NCI-H524 treated with DMSO at 0.1 percent for 48 hours (cell line): Measurements from ENCODE around the gene RPL36.
A peak's percentile ranks its signal among the peaks of the same experiment; 100 is the strongest.
"Not testable (repeated sequence)": the region's sequence is repeated elsewhere in the genome, so short reads cannot be mapped to it uniquely, and the experiment has no call there.

Experiments
- DNase-seq: peaks from one replicate; lab custom pipeline; 2025; lab: John Stamatoyannopoulos, UW

Gene RPL36

GRCh38 chr19:5706876-5707573 lies 16.9 kb downstream of the RPL36 start:
- no peak for DNase-seq

- DNase-seq, result no peak
Observed at GRCh38 chr19:5707576-5708575, 17.8 kb downstream of the RPL36 start.

GRCh38 chr19:5711025-5711424 lies 20.9 kb downstream of the RPL36 start:
- no peak for DNase-seq

GRCh38 chr19:5711713-5712161 lies 21.6 kb downstream of the RPL36 start:
- no peak for DNase-seq

- no peak for DNase-seq
Observed at GRCh38 chr19:5713228-5713627, 23.1 kb downstream of the RPL36 start.

- no peak for DNase-seq
Observed at GRCh38 chr19:5714816-5715215, 24.7 kb downstream of the RPL36 start.

- no peak for DNase-seq
Observed at GRCh38 chr19:5717215-5717935, 27.3 kb downstream of the RPL36 start.

GRCh38 chr19:5718037-5718578 lies 28.0 kb downstream of the RPL36 start:
- no peak for DNase-seq

GRCh38 chr19:5718579-5719273 lies 28.6 kb downstream of the RPL36 start:
- no peak for DNase-seq

GRCh38 chr19:5719274-5719960 lies 29.3 kb downstream of the RPL36 start:
- DNase-seq, result no peak

GRCh38 chr19:5719961-5720790 lies 30.1 kb downstream of the RPL36 start, which contains the start of the genes CATSPERD and LONP1:
Gene CATSPERD (plus strand): TSS chr19:5720637. CDS start chr19:5720738, 101 bp downstream.
Gene LONP1 (minus strand): TSS chr19:5720146. CDS start chr19:5720132, 14 bp downstream.
- DNase-seq, result peak; percentile 93

- DNase-seq, result no peak
Observed at GRCh38 chr19:5727453-5728050, 37.5 kb downstream of the RPL36 start.

- not testable (repeated sequence) for DNase-seq
Observed at GRCh38 chr19:5733172-5733571, 43.1 kb downstream of the RPL36 start.

- no peak for DNase-seq
Observed at GRCh38 chr19:5738423-5738822, 48.3 kb downstream of the RPL36 start.
